Neural cell (in vitro differentiated cells): ENCODE measurements around the gene CYP4F22. TPM values are rescaled to one million over a fixed set of nuclear protein-coding genes. Genes with fewer than 3 reads are reported as not detected.

Source experiments
- H2AFZ ChIP-seq: fragments of 200-600, 300-800 bp; sonication (generic), shearing (Covaris generic); 2 replicates; pipeline ENCODE4 v1.6.0; 2014; ENCODE audit warnings: low read depth, mild to moderate bottlenecking, antibody characterized with exemption, low read length, moderate library complexity
- H3F3A ChIP-seq: fragments of 200-600 bp; shearing (Covaris generic); 2 replicates; pipeline ENCODE4 v1.6.1; 2016; ENCODE audit warnings: mild to moderate bottlenecking, moderate library complexity, mixed read lengths, antibody characterized with exemption, low read length; ENCODE audit not compliant: insufficient read depth, poor library complexity, severe bottlenecking
- H3K27ac ChIP-seq: fragments of 200-600, 300-800 bp; sonication (generic), shearing (Covaris generic); 2 replicates; pipeline ENCODE4 v1.5.1; 2014; ENCODE audit warnings: mild to moderate bottlenecking, low read length, moderate library complexity
- H3K27me3 ChIP-seq: fragments of 300-800, 200-600 bp; sonication (generic), shearing (Covaris generic); 2 replicates; pipeline ENCODE4 v1.6.0; 2014; ENCODE audit warnings: mild to moderate bottlenecking, low read depth, low read length, moderate library complexity; ENCODE audit not compliant: insufficient read depth
- H3K36me3 ChIP-seq: fragments of 300-800, 200-600 bp; sonication (generic), shearing (Covaris generic); 2 replicates; pipeline ENCODE4 v1.5.1; 2014; ENCODE audit warnings: mild to moderate bottlenecking, antibody characterized with exemption, low read length, moderate library complexity; ENCODE audit not compliant: insufficient read depth
- H3K4me2 ChIP-seq: fragments of 300-800, 200-600 bp; sonication (generic), shearing (Covaris generic); 2 replicates; pipeline ENCODE4 v1.6.0; 2014; ENCODE audit warnings: mild to moderate bottlenecking, low read length
- H3K4me3 ChIP-seq: fragments of 300-800, 200-600 bp; sonication (generic), shearing (Covaris generic); 2 replicates; pipeline ENCODE4 v1.5.1; 2014; ENCODE audit warnings: mild to moderate bottlenecking, low read length, moderate library complexity
- H3K79me2 ChIP-seq: fragments of 200-600 bp; shearing (Covaris generic); replicated peaks from 2 replicates; pipeline ENCODE4 v1.6.0; 2014; ENCODE audit warnings: mild to moderate bottlenecking, low read length, moderate library complexity; ENCODE audit not compliant: insufficient read depth
- H3K9ac ChIP-seq: fragments of 300-800, 200-600 bp; sonication (generic), shearing (Covaris generic); 2 replicates; pipeline ENCODE4 v1.6.1; 2016; ENCODE audit warnings: mild to moderate bottlenecking, low read length, mixed read lengths
- H3K9me2 ChIP-seq: fragments of 200-600 bp; shearing (Covaris generic); 2 replicates; pipeline ENCODE4 v1.6.1; 2016; ENCODE audit warnings: mild to moderate bottlenecking, low read length, mixed read lengths; ENCODE audit not compliant: insufficient read depth
- H3K9me3 ChIP-seq: fragments of 200-600, 300-800 bp; sonication (generic), shearing (Covaris generic); 2 replicates; pipeline ENCODE4 v1.6.1; 2016; ENCODE audit warnings: mild to moderate bottlenecking, mixed run types, low read length, moderate library complexity, mixed read lengths
- H4K20me1 ChIP-seq: fragments of 200-600 bp; shearing (Covaris generic); 2 replicates; pipeline ENCODE4 v1.6.1; 2016; ENCODE audit warnings: mild to moderate bottlenecking, mixed run types; ENCODE audit not compliant: insufficient read depth
- CTCF ChIP-seq: fragments of 450-650 bp; IDR thresholded peaks from 2 replicates; pipeline ENCODE4 v1.5.1; 2014; ENCODE audit warnings: antibody characterized with exemption, mild to moderate bottlenecking, moderate library complexity; ENCODE audit not compliant: poor library complexity, severe bottlenecking
- EP300 ChIP-seq: fragments of 450-650 bp; conservative IDR thresholded peaks from 2 replicates; pipeline ENCODE4 v1.6.1; 2014; ENCODE audit warnings: antibody characterized with exemption, mild to moderate bottlenecking, moderate library complexity; ENCODE audit not compliant: poor library complexity, severe bottlenecking
- EZH2 ChIP-seq: fragments of 200-600, 300-800 bp; shearing (Covaris generic), sonication (generic); IDR thresholded peaks from 2 replicates; pipeline ENCODE4 v1.6.1; 2014; ENCODE audit warnings: antibody characterized with exemption, low read length, borderline replicate concordance, mild to moderate bottlenecking; ENCODE audit not compliant: insufficient read depth, poor library complexity, severe bottlenecking
- MXI1 ChIP-seq: fragments of 450-650 bp; conservative IDR thresholded peaks from 2 replicates; pipeline ENCODE4 v1.6.1; 2014; ENCODE audit warnings: antibody characterized with exemption, mild to moderate bottlenecking; ENCODE audit not compliant: poor library complexity, severe bottlenecking
- POLR2AphosphoS5 ChIP-seq: IDR thresholded peaks from 2 replicates; pipeline ENCODE4 v1.6.1; 2012
- RAD21 ChIP-seq: fragments of 450-650 bp; conservative IDR thresholded peaks from 2 replicates; pipeline ENCODE4 v1.6.1; 2014; ENCODE audit warnings: antibody characterized with exemption, mild to moderate bottlenecking, moderate library complexity
- REST ChIP-seq: IDR thresholded peaks from 2 replicates; pipeline ENCODE4 v1.6.1; 2012; ENCODE audit warnings: borderline replicate concordance
- SMC3 ChIP-seq: fragments of 450-650 bp; conservative IDR thresholded peaks from 2 replicates; pipeline ENCODE4 v1.6.1; 2014; ENCODE audit warnings: antibody characterized with exemption, mild to moderate bottlenecking, moderate library complexity; ENCODE audit not compliant: poor library complexity
- TAF1 ChIP-seq: IDR thresholded peaks from 2 replicates; pipeline ENCODE4 v1.6.1; 2012; ENCODE audit warnings: low read depth
- polyA plus RNA-seq: library from polyadenylated mRNA; depleted of rRNA; stranded (reverse); fragments of >200 nt; gene quantifications from 2 replicates; pipeline ENCODE4 v1.2.3, GENCODE V29; 2014

CYP4F22 gene
- polyA plus RNA-seq, 1 donor from 2014 or later = not detected

- H2AFZ ChIP-seq = no peak overlapping the region
- no peak overlapping the region for H3K9ac ChIP-seq
- H3K27me3 ChIP-seq = peaks cover 6% of the 10 kb centered on the region
These were observed 43.1 kb downstream of the CYP4F22 start for GRCh38 chr19:15551293-15552004.

GRCh38 chr19:15555021-15555420 is 46.7 kb downstream of the CYP4F22 start:
- Histone ChIP-seq H3F3A (no peaks in the 10 kb centered on the region), H3K79me2 (no peaks in the 10 kb centered on the region), H3K36me3 (no peaks in the 10 kb centered on the region), H3K9ac (no peak overlapping the region), H4K20me1 (no peaks in the 10 kb centered on the region), H2AFZ (no peak overlapping the region), H3K9me3 (no peaks in the 10 kb centered on the region), H3K4me2 (no peak overlapping the region), H3K27me3 (peaks cover 6% of the 10 kb centered on the region), H3K27ac (no peak overlapping the region), H3K4me3 (no peak overlapping the region), H3K9me2 (no peaks in the 10 kb centered on the region)
- no peak for TF ChIP-seq RAD21
- TF ChIP-seq CTCF = no peak
- TF ChIP-seq TAF1 = no peak
- TF ChIP-seq MXI1 = no peak
- TF ChIP-seq SMC3 = no peak
- no peak for TF ChIP-seq EZH2
- TF ChIP-seq EP300 = no peak
- no peak for TF ChIP-seq POLR2AphosphoS5
- TF ChIP-seq REST = no peak

More at GRCh38 chr19:15551293-15552004, 43.1 kb downstream of the CYP4F22 start:
- H3K79me2 ChIP-seq = no peaks in the 10 kb centered on the region
- H3K27ac ChIP-seq = no peak overlapping the region
- H3K36me3 ChIP-seq = no peaks in the 10 kb centered on the region
- no peaks in the 10 kb centered on the region for H3K9me2 ChIP-seq
- no peak overlapping the region for H3K4me3 ChIP-seq
- H3K4me2 ChIP-seq = no peak overlapping the region
- H3F3A ChIP-seq = no peaks in the 10 kb centered on the region
- H3K9me3 ChIP-seq = no peaks in the 10 kb centered on the region
- no peaks in the 10 kb centered on the region for H4K20me1 ChIP-seq
- TF ChIP-seq REST = no peak
